Retina (tissue), 1 donor: ENCODE data around the gene GPR152.

Source experiments
- DNase-seq: peaks from one replicate; pipeline ENCODE4 v3.0.0-alpha.2; 2016

GPR152 gene

GRCh38 chr11:67423466-67423865 lies 29.1 kb downstream of the GPR152 start:
- no peak for DNase-seq

DNA sequence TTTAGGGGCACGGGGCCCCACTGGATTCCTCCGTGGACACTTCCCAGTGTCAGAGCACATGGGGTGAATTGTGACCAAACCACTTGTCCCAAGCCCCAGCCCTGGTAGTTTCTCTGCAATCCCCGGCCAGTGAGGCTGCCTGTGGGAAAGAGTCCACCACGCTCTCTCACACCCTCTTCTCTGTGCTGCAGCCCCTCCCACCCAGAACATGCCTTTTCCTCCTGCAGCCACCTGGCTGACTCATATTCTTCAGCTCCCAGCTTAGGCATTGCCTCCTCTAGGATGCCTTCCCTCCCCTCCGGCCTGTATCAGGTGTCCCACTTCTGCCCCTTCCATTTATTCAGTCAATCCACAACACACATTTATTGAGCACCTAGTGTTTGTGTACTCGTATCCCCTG lies 29.6 kb downstream of the GPR152 start:
- no peak for DNase-seq

- no peak for DNase-seq
These were observed 31.0 kb downstream of the GPR152 start for GRCh38 chr11:67421430-67422031.

GRCh38 chr11:67420646-67421429 lies 31.7 kb downstream of the GPR152 start:
- DNase-seq: peak; percentile 91

DNA sequence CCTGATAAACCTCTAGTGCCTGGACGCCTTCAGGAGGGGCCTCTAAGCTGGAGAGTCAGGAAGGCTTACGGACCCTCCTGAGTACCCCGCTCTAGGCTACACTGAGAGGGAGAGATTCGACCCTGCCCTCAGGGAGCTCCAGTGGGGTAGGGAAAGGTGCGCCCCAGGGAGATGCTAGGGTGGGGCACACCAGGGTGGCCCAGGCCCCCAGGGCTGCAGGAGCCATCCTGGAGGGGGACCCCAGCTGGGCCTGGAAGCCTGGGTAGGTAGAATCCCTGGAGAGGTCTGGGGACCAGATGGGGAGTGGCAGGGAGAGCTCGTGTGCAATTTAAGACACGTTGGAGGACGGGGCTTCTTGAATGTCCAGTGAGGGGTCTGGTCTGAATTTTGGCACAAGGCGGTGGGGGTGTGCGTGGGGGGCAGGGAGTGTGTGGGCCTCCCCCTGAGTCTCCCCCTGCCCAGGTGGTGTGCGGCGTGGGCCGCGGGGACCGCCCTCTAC lies 32.3 kb downstream of the GPR152 start:
- DNase-seq: no peak

DNA sequence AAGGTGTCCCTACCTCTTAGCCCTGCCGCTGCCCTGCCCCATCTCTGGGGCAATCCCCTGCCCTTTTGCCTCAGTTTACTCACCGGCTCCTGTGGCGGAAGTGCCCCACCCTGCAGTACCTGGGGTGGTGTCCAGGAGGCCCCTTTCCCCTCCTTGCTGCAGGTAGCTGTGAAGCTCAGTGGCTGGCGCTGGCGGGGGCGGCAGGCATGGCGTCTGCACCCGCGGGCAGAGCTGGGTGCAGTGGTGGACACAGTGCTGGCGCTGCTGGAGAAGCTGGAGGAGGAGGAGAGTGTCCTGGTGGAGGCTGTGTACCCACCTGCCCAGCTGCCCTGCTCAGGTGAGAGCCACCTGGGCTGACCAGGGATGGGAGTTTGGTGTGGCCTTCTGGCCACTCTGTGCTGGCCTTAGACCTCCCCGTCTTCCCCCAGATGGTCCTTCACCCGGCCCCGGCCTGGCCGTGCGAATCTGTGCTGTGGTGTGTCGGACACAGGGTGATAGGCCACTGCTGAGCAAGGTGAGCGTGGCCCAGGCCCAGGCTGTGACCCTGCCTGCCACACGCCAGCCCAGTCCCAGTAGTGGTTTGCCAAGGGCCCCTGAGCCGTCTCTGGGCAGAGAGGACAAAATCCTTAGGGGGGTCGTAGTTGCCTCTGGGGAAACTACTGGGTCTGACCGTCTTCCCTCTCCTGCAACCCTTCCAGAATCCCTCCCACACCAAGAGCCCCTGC lies 33.0 kb downstream of the GPR152 start:
- DNase-seq: no peak

DNA sequence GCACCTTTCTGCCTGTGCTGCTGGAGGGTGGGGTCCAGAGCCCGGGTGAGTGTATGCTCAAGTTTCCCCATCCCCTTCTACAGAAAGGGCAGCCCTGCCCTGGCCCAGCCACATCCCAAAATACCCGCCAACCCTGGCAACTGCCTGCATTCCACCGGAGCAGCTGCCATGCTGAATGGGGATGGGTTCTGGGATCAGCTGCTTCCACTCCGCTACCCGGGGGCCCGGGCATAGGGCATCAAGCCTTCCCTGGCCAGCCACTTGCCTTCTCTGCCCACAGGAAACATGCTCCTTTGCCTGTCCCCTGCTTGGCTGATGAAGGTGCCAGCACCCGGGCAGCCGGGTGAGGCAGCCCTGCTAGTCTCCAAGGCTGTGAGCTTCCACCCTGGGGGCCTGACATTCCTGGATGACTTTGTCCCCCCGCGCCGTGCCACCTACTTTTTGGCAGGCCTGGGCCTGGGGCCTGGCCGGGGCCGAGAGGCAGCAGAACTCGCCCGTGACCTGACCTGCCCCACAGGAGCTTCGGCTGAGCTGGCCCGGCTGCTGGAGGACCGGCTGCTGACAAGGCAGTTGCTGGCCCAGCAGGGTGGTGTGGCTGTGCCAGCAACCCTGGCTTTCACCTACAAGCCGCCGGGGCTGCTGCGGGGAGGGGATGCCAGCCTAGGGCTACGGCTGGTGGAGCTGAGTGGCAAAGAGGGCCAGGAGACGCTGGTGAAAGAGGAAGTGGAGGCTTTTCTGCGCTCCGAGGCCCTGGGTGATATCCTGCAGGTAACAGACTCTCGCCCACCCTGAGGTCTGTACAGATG lies 33.9 kb downstream of the GPR152 start:
- DNase-seq: no peak

- DNase-seq: no peak
These were observed 35.1 kb downstream of the GPR152 start for GRCh38 chr11:67417425-67417824.

DNA sequence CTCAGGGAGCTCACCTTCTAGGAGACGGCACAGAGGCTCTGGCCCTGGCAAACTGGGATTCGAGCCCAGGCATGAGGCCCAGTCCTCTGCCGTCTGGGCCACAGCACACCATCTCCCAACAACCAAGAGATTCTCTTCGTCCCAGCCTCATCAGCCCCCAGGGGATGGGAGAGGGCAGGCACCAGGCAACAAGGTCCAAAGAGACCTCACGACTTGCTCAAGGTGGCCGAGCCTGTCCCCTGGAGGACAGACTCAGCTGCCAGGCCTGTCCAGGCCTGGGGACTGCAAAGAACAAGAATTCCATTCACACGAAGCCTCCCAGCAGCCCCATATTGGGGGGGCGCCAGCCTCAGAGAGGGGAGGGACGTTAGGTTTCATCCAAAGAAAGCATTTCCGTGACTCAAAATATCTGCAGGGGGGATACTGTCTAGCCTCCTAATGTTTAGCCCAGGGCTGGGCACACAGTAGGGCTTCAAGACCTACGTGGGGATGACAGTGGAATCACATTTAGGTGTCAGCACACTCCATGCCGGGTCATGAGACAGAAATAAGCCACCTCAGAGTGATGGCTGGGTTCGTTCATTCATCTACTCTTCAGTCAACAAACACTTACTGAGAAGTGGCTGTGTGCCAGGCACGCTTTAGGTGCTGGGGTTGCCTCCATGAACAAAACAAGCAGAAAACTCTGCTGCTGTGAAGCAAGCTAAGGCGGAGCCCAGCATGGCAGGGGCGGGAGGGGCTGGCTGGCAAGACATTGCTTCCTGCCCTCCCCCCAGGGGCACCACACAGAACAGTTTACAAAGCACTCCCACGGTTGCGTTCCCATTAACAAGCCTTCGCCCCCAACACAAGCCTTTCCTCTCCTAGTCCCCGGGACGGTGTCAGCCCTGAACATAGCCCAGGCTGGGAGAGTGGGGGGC lies 35.9 kb downstream of the GPR152 start:
- no peak for DNase-seq

DNA sequence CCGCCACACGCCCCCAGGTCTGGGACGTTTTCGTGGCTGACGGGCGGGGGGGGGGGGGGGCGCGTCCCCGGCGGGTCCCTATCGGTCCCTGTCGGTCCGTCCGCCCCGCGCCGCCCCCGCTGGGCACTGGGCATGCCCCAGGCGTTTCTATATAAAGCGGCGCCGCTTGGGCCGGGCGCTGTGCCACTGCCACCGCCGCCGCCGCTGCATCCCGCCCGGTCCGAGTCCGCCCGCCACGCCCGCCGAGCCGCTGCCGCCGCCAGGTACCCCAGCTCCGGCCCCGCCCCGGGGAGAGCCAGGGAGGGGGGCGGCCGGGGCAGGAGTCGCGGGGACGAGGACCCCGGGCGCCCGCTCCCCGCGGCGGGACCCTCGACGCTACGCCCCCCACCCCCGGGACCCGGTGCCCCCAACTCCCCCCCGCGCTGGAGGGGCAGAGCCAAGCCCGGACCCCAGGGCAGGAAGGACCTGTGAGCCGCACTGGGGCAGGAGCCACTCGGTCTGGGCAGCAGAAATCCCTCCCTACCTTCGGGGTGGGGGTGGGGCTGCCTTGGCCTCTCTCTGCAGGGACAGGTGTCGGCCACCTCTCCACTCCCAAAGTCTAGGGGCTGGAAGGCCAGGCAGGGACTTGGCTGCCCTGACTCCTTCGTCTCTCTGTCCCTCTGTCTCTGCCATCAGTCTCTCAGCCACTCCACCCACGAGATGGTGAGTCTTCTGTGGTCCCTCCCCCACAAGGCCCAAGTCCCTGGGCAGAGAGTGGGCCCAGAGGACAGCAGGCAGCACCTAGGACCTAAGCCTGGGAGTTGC lies 36.8 kb downstream of the GPR152 start, which contains the start of gene CARNS1:
TSS of gene CARNS1 (plus strand) at position 178 of the 804 bp plus-strand sequence. CDS start at position 700, 522 bp downstream.
- no peak for DNase-seq

DNA sequence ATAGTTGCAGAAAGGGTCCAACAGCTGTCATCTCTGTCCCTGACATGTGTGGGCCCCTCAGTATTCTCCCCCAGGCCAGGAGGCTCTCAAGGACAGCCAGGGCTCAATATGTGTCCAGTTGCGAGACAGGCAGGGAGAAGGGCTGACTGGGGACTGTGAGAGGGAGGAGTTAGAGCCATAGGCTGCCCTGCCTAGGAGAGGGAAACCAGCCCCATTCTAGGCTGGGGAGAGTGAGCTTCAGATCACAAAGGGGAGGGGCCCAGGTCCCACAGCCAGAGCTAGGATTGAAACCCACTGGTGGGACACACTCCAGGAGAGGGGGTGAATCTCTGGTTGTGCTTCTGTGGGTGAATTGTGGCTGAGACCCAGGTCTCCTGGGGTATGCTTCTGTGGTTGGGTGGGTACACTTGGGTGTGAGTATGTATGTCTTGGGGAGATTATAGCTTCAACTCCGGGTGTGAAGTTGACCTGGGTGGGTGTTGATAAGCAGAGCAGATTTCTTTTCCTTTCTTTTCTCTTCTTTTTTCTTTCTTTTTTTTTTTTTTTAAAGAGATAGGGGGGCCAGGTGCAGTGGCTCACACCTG lies 39.2 kb downstream of the GPR152 start:
- no peak for DNase-seq

DNA sequence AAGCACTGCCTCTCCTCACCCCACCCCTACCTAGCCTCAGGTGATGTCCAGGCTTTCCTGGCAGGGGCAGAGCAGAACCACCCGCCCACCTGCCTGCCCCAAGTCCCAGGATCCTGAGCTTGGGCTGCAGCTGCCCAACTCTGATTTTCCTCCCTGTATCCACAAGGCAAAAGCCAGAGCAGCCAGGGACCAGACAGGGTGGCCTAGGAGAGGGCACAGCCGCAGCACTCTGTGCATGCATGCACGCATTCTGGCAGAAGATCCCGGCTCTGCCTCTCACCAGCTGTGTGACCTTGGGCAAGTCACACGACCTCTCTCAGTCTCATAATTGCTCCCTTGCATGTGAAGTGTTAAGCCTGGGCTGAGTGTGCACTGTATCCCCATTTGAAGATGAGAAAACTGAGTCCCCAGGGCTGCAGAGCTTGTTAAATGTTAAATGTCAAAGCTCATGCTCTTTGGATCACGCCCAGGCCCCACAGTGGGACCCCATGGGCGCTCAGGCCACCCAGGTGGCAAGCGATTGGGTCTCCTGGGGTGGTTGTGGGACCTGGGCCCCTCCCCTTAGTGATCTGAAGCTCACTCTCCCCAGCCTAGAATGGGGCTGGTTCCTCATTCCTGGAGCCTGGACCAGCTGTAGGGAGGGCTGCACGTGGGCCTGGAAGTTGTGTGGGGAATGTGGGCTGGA lies 39.9 kb downstream of the GPR152 start:
- no peak for DNase-seq

- DNase-seq: no peak
These were observed 40.8 kb downstream of the GPR152 start for GRCh38 chr11:67411785-67412152.

DNA sequence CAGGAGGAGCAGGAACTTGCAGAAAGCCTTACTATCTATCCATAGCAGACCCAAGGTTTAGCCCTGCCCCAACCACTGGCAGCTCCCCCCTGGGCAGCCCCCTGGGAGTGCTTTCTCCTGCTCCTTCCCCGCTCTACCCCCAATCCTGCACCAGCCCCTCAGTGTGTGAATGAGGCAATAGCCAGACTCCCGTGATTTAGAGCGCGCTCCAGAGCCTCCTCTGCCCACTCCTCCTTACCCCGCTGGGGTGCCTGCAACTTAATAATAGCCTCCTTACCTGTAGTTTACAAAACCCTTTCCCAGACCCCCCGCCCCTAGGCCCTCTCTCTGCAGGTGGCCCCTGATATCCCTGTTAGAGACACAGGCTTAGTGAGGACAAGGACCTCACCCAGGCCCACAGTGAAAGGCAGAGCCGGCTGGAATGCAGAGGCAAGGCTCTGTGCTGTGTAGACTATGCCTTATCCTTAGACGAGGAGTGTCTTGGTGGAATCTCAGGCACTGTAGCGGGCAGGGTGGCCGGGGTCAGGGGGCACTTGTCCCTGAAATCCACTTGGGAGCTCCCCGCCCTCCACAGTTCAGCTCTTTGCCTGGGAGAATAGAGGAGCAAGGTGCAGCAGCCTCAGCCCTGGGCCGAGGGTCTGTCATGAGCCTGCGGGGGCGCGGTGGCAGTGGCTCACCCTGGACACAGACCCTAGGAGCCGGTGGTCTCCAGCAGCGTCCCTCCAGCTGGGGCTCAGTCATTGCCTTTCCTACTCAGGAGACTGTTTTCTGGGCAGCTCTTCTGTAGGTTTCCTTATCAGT lies 41.3 kb downstream of the GPR152 start:
- no peak for DNase-seq

DNA sequence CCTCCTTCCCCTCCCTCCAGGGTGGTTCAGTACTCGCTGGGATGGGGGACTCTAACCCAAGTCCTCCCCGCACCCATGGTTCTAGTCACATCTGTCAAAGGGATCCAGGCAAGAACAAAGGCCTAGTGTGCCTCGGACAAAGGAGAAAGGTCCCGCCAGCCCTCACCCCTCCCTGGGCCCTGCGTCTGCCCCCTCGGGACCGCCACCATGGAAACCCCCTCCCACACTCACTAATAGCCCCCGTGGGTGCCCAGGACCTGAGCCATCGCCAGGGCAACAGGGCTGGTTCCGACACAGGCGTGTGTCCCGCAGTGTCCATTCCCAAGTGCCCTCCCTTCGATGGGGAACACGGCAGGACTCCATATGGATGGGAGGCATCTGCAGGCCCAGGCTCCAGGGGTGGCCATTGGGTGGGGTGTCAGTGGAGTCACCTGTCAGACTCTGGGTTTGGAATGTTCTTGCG lies 42.1 kb downstream of the GPR152 start:
- DNase-seq: no peak

GRCh38 chr11:67409781-67410368 lies 42.7 kb downstream of the GPR152 start:
- no peak for DNase-seq

DNA sequence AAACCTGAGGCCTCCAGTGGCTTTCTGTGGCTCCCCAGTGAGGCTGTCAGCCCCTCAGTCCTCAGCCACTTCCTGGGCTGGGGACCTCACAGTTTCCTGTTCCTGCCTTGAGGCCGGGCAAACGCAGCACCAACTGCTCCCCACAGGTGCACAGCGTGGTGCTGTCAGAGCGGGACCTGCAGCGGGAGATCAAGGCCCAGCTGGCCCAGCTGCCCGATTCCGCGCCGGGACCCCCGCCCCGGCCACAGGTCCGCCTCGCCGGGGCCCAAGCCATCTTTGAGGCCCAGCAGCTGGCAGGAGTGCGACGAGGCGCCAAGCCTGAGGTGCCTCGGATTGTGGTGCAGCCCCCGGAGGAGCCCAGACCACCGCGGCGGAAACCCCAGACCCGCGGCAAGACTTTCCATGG lies 43.3 kb downstream of the GPR152 start:
- DNase-seq: no peak

DNA sequence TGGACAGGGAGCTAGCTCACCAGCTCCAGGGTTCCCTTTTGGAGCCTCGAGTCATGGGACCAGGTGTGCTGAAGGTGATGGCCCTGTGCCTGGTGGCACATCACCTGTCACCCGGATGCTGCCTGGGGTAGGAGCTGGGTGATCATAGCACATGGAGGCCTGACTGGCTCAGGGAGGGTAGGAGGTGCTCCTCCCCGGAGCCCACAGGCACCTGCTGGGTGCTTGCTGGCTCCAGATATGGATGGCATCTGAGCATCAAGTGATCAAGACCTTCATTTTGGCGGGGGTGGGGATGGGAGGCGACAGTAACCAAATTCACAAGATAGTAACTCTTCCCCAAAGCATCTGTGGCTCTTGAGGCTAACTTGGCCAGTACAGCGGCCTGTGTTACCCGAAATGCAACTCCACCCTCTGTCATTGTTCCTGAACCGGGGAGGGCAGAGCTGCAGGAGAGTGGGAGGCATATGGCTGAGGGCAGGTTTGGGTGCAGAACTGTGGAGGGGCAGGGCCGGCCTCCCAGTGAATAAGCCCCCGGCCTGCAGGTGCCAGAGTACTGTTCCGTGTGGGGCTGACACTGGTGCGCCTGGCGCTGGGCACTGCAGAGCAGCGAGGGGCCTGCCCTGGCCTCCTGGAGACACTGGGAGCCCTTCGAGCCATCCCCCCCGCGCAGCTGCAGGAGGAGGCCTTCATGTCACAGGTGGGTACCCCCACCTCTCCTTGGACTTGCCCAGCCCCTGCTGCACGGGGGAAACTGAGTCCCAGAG lies 43.9 kb downstream of the GPR152 start:
- DNase-seq: no peak
